Upper lobe of left lung (tissue), 4 donors: ENCODE measurements around the gene USH1C.

Source experiments
- CTCF ChIP-seq, 6 experiments: fragments of 450-650 bp in 4 of 6; fragments of 200-600 bp in 2 of 6; sonication (generic) in 2 of 6; IDR thresholded peaks; one replicate each; pipeline ENCODE4 v1.5.1; 2016 to 2019; ENCODE audit warnings: antibody characterized with exemption in 6 of 6
- POLR2A ChIP-seq, 4 donors: fragments of 450-650 bp; IDR thresholded peaks; one replicate each; pipeline ENCODE4 v1.5.1; 2016 to 2017; ENCODE audit warnings: antibody characterized with exemption in 4 of 4, mild to moderate bottlenecking in 2 of 4
- POLR2AphosphoS5 ChIP-seq, 2 donors: sonication (generic); formaldehyde crosslinking; IDR thresholded peaks; one replicate each; pipeline ENCODE4 v1.5.1; 2017; ENCODE audit warnings: antibody characterized with exemption in 2 of 2

GRCh38 chr11:17468122-17468521 lies 76.1 kb downstream of the USH1C start:
- TF ChIP-seq CTCF (IDR thresholded peaks at IDR 0.05) (no peak), POLR2A (IDR thresholded peaks at IDR 0.05) (no peak), POLR2AphosphoS5 (IDR thresholded peaks at IDR 0.05) (no peak)
